Measurements from ENCODE around the gene LPAR2. TPM values are rescaled to one million over a fixed set of nuclear protein-coding genes. Genes with fewer than 3 reads are reported as not detected.

Gene LPAR2
- polyA plus RNA-seq, 3 donors, result 1.9 to 108 (median 2.2) TPM

DNA sequence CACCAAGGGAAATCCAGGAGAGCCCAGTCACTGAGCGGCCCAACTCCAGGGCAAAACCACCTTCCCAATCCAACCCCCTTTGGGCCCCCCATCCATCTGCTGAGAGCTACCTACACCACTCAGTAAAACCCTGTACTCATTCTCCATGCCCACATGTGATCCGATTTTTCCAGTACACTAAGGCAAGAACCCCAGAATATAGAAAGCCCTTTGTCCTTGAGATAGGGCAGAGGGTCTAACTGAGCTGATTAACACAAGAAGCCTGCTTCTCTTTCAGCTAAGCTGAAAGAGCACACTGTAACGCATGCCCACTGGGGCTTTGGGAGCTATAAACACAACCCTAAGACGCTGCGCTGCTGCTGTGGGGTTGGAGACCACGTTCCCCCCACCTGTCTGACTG is 45.5 kb downstream of the LPAR2 start:
- WGBS (ENCODE audit: insufficient coverage), result 98% methylated on average over 6 of the region's 6 CpGs
- Histone ChIP-seq H2AFZ (ENCODE audit: insufficient read depth, low read depth, low read length, poor library complexity, severe bottlenecking) (no peak overlapping the region), H3K9me3 (replicated peaks in 1 of 2; ENCODE audit: control insufficient read depth in 1 of 2, insufficient read depth in 1 of 2, low read length in 2 of 2) (no peaks in the 10 kb centered on the region), H3K9ac (ENCODE audit: insufficient read depth, low read length, poor library complexity, severe bottlenecking) (no peak overlapping the region), H3K36me3 (replicated peaks in 1 of 2; ENCODE audit: control insufficient read depth in 1 of 2, insufficient read depth in 2 of 2, low read length in 2 of 2) (no peaks in the 10 kb centered on the region), H3K4me1 (ENCODE audit: control insufficient read depth in 1 of 2, insufficient read depth in 2 of 2, low read length in 2 of 2) (peaks cover 0 to 4% of the 10 kb centered on the region in 2 donors), H3K27ac (ENCODE audit: low read depth in 1 of 2, low read length in 2 of 2) (no peak overlapping the region), H3K27me3 (ENCODE audit: control insufficient read depth in 2 of 2, insufficient read depth in 2 of 2, low read length in 2 of 2) (no peaks in the 10 kb centered on the region), H3K79me2 (ENCODE audit: insufficient read depth, low read length) (no peaks in the 10 kb centered on the region), H3K4me2 (replicated peaks; ENCODE audit: extremely low read depth, low read length, poor library complexity, severe bottlenecking) (no peak overlapping the region), H3K4me3 (replicated peaks in 1 of 3; ENCODE audit: low read depth in 2 of 3, low read length in 3 of 3) (no peak overlapping the region), H4K20me1 (ENCODE audit: insufficient read depth, low read length) (no peaks in the 10 kb centered on the region)
- no peaks in the 10 kb centered on the region for H3K9me3 Mint-ChIP-seq
- H3K4me3 Mint-ChIP-seq, result no peak overlapping the region
- TF ChIP-seq, protein P1, sequence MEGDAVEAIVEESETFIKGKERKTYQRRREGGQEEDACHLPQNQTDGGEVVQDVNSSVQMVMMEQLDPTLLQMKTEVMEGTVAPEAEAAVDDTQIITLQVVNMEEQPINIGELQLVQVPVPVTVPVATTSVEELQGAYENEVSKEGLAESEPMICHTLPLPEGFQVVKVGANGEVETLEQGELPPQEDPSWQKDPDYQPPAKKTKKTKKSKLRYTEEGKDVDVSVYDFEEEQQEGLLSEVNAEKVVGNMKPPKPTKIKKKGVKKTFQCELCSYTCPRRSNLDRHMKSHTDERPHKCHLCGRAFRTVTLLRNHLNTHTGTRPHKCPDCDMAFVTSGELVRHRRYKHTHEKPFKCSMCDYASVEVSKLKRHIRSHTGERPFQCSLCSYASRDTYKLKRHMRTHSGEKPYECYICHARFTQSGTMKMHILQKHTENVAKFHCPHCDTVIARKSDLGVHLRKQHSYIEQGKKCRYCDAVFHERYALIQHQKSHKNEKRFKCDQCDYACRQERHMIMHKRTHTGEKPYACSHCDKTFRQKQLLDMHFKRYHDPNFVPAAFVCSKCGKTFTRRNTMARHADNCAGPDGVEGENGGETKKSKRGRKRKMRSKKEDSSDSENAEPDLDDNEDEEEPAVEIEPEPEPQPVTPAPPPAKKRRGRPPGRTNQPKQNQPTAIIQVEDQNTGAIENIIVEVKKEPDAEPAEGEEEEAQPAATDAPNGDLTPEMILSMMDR (IDR thresholded peaks at IDR 0.05), result no peak
- intact Hi-C loops (cut with micrococcal nuclease), result no loop called here
- peaks cover 0 to 2% (median 1%) of the 10 kb centered on the region in 3 donors for H3K27me3 Mint-ChIP-seq (ENCODE audit: low read depth in 3 of 3)
- H3K36me3 Mint-ChIP-seq, result no peaks in the 10 kb centered on the region
- DNase-seq, result no peak
- H3K27ac Mint-ChIP-seq, result peak overlapping the region in 1 of 7 donors; percentile 46
- peaks cover 4% of the 10 kb centered on the region for H3K4me1 Mint-ChIP-seq

DNA sequence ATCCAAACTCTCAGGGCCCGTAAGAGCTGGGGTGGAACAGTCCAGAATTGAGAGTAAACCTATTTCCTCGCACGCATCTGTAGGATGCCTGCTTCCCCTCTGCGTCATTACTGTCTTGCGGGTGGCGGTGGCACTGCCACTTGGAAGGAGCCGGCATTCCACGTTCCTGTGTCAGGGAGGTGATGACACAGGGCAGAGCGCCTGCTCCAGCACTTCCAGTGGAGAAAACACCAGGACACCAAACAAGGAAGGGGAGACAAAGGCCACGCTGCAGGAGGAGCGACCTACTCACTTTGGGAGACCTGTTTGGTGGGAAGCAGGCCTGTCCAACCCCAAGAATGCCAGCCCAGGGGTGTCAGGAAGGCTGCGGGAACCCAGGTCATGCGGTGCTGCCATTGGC is 46.6 kb downstream of the LPAR2 start:
- Histone ChIP-seq H2AFZ (ENCODE audit: insufficient read depth, low read depth, low read length, poor library complexity, severe bottlenecking) (no peak overlapping the region), H3K79me2 (ENCODE audit: insufficient read depth, low read length) (no peaks in the 10 kb centered on the region), H3K4me2 (replicated peaks; ENCODE audit: extremely low read depth, low read length, poor library complexity, severe bottlenecking) (no peak overlapping the region), H3K36me3 (replicated peaks in 1 of 2; ENCODE audit: control insufficient read depth in 1 of 2, insufficient read depth in 2 of 2, low read length in 2 of 2) (no peaks in the 10 kb centered on the region), H3K4me3 (replicated peaks in 1 of 3; ENCODE audit: low read depth in 2 of 3, low read length in 3 of 3) (no peak overlapping the region), H3K9me3 (replicated peaks in 1 of 2; ENCODE audit: control insufficient read depth in 1 of 2, insufficient read depth in 1 of 2, low read length in 2 of 2) (no peaks in the 10 kb centered on the region), H3K9ac (ENCODE audit: insufficient read depth, low read length, poor library complexity, severe bottlenecking) (no peak overlapping the region), H3K27ac (ENCODE audit: low read depth in 1 of 2, low read length in 2 of 2) (no peak overlapping the region), H3K27me3 (ENCODE audit: control insufficient read depth in 2 of 2, insufficient read depth in 2 of 2, low read length in 2 of 2) (no peaks in the 10 kb centered on the region), H4K20me1 (ENCODE audit: insufficient read depth, low read length) (no peaks in the 10 kb centered on the region), H3K4me1 (ENCODE audit: control insufficient read depth in 1 of 2, insufficient read depth in 2 of 2, low read length in 2 of 2) (peaks cover 0 to 4% of the 10 kb centered on the region in 2 donors)
- Mint-ChIP-seq H3K4me1 (peaks cover 4% of the 10 kb centered on the region), H3K9me3 (no peaks in the 10 kb centered on the region), H3K27ac (peak overlapping the region in 1 of 7 donors; percentile 47), H3K4me3 (no peak overlapping the region), H3K36me3 (no peaks in the 10 kb centered on the region), H3K27me3 (ENCODE audit: low read depth in 3 of 3) (peaks cover 0 to 2% (median 1%) of the 10 kb centered on the region in 3 donors)
- intact Hi-C loops (cut with micrococcal nuclease), result no loop called here
- 92% methylated on average over 13 of the region's 13 CpGs for WGBS (ENCODE audit: insufficient coverage)
- TF ChIP-seq, protein P1 (IDR thresholded peaks at IDR 0.05), result no peak
- no peak for DNase-seq
